ENCODE measurements around the gene ERFL. TPM values are rescaled to one million over a fixed set of nuclear protein-coding genes. Genes with fewer than 3 reads are reported as not detected.
"Not testable (repeated sequence)": the region's sequence is repeated elsewhere in the genome, so short reads cannot be mapped to it uniquely, and the experiment has no call there.

The ERFL gene
- total RNA-seq, 2 donors from 2014 or later, result 0.28 to 0.41 TPM

DNA sequence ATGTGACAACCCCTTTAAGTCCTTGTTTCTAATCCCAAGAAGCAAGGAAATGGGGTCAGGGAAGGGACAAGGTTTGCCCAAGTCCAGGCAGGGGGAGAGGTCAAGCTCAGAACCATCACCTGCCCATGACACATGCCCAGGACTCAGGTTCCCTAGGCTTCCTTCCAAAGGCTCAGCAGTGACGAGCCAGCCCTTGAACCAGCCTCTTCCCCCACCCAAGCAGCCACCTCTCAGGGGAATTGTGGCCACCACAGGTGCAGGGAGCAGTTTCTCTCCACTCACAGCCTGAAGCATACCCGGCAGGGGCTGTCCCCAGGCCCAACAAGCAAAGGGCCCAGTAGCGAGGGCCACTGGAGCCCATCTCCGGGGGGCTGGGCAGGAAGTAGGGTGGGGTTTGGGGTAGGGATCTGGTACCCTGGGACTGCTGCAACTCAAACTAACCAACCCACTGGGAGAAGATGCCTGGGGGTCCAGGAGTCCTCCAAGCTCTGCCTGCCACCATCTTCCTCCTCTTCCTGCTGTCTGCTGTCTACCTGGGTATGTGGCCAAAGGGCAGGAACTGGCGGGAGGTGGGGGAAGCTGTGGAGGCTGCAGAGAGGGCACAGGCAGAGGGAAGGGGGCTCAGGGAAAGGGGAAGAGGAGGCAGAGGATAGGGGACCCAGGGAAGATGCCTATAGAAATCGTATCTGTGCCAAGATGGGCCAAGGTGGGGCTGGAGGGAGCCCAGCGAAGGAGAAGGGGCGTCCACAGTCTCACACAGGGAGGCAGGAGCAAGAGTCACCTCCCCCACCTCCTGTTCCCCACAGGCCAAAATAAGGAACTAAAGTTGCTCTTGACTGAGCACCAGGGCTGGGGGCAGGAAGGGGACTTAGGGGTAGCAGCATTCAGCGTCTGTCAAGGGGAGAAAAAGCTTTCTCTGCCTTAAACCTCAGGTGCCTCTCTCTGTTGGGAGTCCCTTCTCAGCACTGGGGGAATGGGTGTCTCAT lies 51.1 kb downstream of the ERFL start, which contains the start of gene CD79A:
CD79A (plus strand) TSS at position 433 of the 986 bp plus-strand sequence; CDS start at position 459, 26 bp downstream.
- ATAC-seq (ENCODE audit: insufficient number of reproducible peaks, low FRiP score, low read depth) (no peak), DNase-seq (ENCODE audit: low spot score) (no peak)
- Histone ChIP-seq H3K36me3 (peaks cover 3% of the 10 kb centered on the region), H3K9me3 (no peaks in the 10 kb centered on the region), H3K4me1 (ENCODE audit: control insufficient read depth in 1 of 2, low read depth in 2 of 2) (no peaks in the 10 kb centered on the region), H3K4me3 (no peak within 1 kb of the TSS), H3K27ac (no peak within 1 kb of the TSS), H3K27me3 (replicated peaks; ENCODE audit: insufficient read depth) (no peaks in the 10 kb centered on the region)
- TF ChIP-seq, protein P1, sequence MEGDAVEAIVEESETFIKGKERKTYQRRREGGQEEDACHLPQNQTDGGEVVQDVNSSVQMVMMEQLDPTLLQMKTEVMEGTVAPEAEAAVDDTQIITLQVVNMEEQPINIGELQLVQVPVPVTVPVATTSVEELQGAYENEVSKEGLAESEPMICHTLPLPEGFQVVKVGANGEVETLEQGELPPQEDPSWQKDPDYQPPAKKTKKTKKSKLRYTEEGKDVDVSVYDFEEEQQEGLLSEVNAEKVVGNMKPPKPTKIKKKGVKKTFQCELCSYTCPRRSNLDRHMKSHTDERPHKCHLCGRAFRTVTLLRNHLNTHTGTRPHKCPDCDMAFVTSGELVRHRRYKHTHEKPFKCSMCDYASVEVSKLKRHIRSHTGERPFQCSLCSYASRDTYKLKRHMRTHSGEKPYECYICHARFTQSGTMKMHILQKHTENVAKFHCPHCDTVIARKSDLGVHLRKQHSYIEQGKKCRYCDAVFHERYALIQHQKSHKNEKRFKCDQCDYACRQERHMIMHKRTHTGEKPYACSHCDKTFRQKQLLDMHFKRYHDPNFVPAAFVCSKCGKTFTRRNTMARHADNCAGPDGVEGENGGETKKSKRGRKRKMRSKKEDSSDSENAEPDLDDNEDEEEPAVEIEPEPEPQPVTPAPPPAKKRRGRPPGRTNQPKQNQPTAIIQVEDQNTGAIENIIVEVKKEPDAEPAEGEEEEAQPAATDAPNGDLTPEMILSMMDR (IDR thresholded peaks at IDR 0.05), result no peak

DNA sequence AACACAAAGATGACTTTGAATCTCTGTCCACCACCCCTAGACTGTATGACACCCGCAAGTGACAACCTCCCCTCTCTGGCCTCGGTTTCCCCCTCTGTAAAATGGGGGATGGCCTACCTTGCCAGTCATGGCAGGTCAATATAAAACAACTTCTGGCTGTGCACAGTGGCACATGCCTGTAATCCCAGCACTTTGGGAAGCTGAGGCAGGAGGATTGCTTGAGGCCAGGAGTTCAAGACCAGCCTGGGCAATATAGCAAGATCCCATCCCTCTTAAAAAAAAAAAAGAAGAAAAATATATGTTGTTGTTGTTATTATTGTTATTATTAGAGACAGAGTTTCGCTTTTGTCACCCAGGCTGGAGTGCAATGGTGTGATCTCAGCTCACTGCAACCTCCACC lies 52.3 kb downstream of the ERFL start:
- not testable (repeated sequence) for H3K27me3 ChIP-seq (replicated peaks; ENCODE audit: insufficient read depth); H3K9me3 ChIP-seq; ATAC-seq (ENCODE audit: insufficient number of reproducible peaks, low FRiP score, low read depth); H3K4me1 ChIP-seq (ENCODE audit: control insufficient read depth in 1 of 2, low read depth in 2 of 2); H3K27ac ChIP-seq; H3K4me3 ChIP-seq; DNase-seq (ENCODE audit: low spot score)
- H3K36me3 ChIP-seq, result peaks cover 10% of the 10 kb centered on the region

DNA sequence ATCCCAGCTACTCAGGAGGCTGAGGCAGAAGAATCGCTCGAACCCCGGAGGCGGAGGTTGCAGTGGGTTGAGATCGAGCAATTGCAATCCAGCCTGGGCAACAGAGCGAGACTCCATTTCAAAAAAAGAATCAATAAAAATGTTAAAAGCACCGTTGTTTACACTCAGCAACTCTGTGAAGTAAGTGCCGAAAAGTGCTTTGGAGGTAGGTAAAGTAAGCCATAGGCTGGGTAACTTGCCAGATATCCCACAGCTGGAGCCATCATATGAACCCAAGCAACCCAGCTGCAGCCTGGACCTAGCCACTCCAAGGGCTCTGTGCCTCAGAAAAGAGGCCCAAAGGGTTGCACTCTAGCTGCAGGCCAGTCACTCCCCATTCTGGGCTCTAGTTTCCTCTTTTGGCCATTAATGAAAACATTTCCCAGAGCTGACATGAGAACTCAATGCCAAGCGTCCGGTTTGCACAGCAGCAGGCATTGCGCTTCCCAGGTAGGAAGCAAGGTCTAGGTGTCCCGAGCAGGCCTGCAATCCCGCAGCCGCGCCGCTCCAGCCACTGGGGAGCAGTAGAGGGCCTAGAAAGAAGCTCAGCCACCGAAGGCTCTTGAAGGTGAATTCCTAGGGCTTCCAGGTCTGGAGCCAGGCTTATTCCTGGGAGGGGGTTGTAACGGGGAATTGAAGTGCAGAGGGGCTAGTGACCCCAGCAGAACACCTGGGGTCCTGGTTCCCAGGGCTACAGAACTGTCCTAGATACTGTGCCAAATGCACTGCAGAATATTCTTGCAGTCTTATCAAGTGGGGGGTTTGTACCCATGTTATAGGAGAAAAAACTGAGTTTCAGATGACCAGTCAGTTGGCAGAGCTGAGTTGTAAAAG lies 55.2 kb downstream of the ERFL start:
- ATAC-seq (ENCODE audit: insufficient number of reproducible peaks, low FRiP score, low read depth), result no peak
- TF ChIP-seq, protein P1 (IDR thresholded peaks at IDR 0.05), result no peak
- peaks cover 28% of the 10 kb centered on the region for H3K36me3 ChIP-seq

DNA sequence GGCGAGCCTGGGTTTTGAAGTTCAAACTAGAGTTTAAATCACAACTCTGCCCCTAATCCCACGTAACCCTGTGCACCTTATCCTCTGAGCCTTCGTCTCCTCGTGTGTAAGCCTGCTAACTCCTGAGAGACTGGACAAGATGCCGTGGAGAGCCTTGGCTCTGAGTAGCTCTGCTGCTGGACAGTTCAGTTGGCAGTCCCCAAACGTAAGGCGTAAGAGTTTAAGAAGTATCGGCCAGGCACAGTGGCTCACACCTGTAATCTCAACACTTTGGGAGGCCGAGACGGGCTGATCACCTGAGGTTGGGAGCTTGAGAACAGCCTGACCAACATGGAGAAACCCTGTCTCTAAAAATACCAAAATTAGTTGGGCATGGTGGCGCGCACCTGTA lies 55.9 kb downstream of the ERFL start:
- no peak overlapping the region for H3K27ac ChIP-seq
- TF ChIP-seq, protein P1 (IDR thresholded peaks at IDR 0.05), result no peak
- H3K4me1 ChIP-seq (ENCODE audit: control insufficient read depth in 1 of 2, low read depth in 2 of 2), result no peaks in the 10 kb centered on the region
- H3K27me3 ChIP-seq (replicated peaks; ENCODE audit: insufficient read depth), result no peaks in the 10 kb centered on the region
- no peak for DNase-seq (ENCODE audit: low spot score)
- H3K4me3 ChIP-seq, result no peak overlapping the region
- H3K9me3 ChIP-seq, result no peaks in the 10 kb centered on the region
- peaks cover 28% of the 10 kb centered on the region for H3K36me3 ChIP-seq
- no peak for ATAC-seq (ENCODE audit: insufficient number of reproducible peaks, low FRiP score, low read depth)

More for the DNA sequence above, 55.2 kb downstream of the ERFL start:
- no peaks in the 10 kb centered on the region for H3K9me3 ChIP-seq
- H3K27ac ChIP-seq, result no peak overlapping the region
- no peak overlapping the region for H3K4me3 ChIP-seq
- no peaks in the 10 kb centered on the region for H3K4me1 ChIP-seq (ENCODE audit: control insufficient read depth in 1 of 2, low read depth in 2 of 2)
- no peak for DNase-seq (ENCODE audit: low spot score)
- H3K27me3 ChIP-seq (replicated peaks; ENCODE audit: insufficient read depth), result no peaks in the 10 kb centered on the region

DNA sequence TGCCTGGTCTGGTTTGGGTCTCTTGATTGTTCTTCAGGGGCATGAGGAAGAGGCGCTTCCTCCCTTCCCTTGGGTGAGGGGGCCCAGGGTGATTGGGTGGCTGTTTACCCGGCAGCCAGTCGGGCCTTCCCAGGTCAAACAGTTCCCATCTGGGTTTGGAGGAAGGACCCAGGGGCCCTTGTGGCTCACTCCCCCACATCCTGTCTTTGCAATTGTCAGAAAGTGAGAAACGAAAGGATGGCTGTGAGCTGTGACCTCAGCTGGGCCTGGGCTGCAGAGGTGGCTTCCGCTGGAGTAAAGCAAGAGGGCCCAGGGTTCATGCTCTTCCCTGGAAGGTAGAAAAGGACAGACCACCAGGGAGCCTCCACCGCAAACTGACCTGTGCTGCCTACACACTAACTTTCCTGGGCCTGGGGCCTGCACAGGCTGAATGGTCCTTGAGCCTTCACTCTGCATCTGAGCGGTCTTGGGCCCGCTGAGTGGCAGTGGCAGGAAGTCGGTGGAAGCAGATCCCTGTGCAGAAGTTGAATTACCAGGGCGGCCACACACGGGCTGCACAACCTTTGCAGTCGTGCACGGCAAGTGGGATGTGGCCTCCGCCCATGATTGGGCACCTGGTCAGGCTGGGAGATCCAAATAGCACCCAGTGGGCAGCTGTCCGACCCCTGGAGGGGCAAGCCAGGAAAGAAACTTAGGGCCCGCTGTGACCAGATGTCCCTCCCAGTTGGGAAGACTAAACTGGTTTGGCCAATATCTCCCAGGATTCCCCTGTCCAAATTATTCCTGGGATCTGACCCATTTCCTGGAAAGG lies 56.5 kb downstream of the ERFL start:
- no peaks in the 10 kb centered on the region for H3K9me3 ChIP-seq
- DNase-seq (ENCODE audit: low spot score) (no peak), ATAC-seq (ENCODE audit: insufficient number of reproducible peaks, low FRiP score, low read depth) (no peak)
- no peaks in the 10 kb centered on the region for H3K4me1 ChIP-seq (ENCODE audit: control insufficient read depth in 1 of 2, low read depth in 2 of 2)
- H3K27ac ChIP-seq, result no peak overlapping the region
- H3K4me3 ChIP-seq, result no peak overlapping the region
- peaks cover 32% of the 10 kb centered on the region for H3K36me3 ChIP-seq
- TF ChIP-seq, protein P1 (IDR thresholded peaks at IDR 0.05), result no peak
- H3K27me3 ChIP-seq (replicated peaks; ENCODE audit: insufficient read depth), result no peaks in the 10 kb centered on the region
